Testis (tissue), 2 donors: ENCODE measurements around the gene PACSIN2.

Experiments used
- POLR2A ChIP-seq: fragments of 450-650 bp; IDR thresholded peaks from one replicate; pipeline ENCODE4 v1.6.1; 2017; ENCODE audit warnings: antibody characterized with exemption, mild to moderate bottlenecking, moderate library complexity
- TF ChIP-seq, protein P1 (sequence below), 3 experiments: fragments of 450-650 bp in 2 of 3; fragments of 200-600 bp in 1 of 3; sonication (generic) in 1 of 3; IDR thresholded peaks; one replicate each; pipeline ENCODE4 v1.5.1; 2016 to 2019; ENCODE audit warnings: antibody characterized with exemption in 3 of 3, mild to moderate bottlenecking in 2 of 3, moderate library complexity in 1 of 3

GRCh38 chr22:42836026-42836425 lies 178.9 kb downstream of the PACSIN2 start:
- TF ChIP-seq, protein P1, sequence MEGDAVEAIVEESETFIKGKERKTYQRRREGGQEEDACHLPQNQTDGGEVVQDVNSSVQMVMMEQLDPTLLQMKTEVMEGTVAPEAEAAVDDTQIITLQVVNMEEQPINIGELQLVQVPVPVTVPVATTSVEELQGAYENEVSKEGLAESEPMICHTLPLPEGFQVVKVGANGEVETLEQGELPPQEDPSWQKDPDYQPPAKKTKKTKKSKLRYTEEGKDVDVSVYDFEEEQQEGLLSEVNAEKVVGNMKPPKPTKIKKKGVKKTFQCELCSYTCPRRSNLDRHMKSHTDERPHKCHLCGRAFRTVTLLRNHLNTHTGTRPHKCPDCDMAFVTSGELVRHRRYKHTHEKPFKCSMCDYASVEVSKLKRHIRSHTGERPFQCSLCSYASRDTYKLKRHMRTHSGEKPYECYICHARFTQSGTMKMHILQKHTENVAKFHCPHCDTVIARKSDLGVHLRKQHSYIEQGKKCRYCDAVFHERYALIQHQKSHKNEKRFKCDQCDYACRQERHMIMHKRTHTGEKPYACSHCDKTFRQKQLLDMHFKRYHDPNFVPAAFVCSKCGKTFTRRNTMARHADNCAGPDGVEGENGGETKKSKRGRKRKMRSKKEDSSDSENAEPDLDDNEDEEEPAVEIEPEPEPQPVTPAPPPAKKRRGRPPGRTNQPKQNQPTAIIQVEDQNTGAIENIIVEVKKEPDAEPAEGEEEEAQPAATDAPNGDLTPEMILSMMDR (IDR thresholded peaks at IDR 0.05): no peak
- TF ChIP-seq POLR2A: no peak
